Measurements from ENCODE around the gene SPATA12. TPM values are rescaled to one million over a fixed set of nuclear protein-coding genes. Genes with fewer than 3 reads are reported as not detected.
A peak's percentile ranks its signal among the peaks of the same experiment; 100 is the strongest.

SPATA12 gene
- total and polyA plus RNA-seq, 12 donors = not detected

DNA sequence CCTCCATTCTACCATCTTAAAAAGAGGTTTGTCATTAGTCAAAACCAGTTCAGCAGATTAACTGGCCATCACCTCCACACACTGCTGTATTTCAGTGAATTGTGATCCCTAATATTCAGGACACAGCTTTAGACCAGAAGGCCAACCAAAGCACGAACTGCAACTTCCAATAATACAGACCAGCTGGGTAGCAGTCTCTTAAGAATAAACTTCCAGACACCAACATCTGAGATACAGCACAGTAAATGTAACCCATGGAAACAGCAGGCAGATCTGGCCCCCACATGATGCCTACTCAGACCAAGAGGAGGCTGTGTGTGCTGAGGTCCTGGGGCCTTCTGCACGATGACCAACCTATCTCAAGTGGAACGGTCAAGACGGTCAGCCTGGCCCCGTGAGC, 34.9 kb downstream of the SPATA12 start:
- 91 to 92% methylated on average over 5 of the region's 5 CpGs for WGBS, 2 donors
- Histone ChIP-seq H3K4me3 (no peak overlapping the region), H3K9me3 (no peaks in the 10 kb centered on the region), H3K36me3 (peaks cover 0 to 40% (median 0%) of the 10 kb centered on the region in 9 donors), H3K4me1 (peaks cover 0 to 14% (median 3%) of the 10 kb centered on the region in 9 donors), H3K27me3 (no peaks in the 10 kb centered on the region), H3K27ac (no peak overlapping the region)
- DNase-seq (no peak), ATAC-seq (no peak)
- intact Hi-C loops (cut with DNase I) = loop anchor here in 4 of 10 donors (5.0 to 10.0 kb wide), 4 partner anchors 98 to 132 kb away; partner anchors contain the start of gene APPL1 (in 2 of the 4)
- TF ChIP-seq, protein P1, sequence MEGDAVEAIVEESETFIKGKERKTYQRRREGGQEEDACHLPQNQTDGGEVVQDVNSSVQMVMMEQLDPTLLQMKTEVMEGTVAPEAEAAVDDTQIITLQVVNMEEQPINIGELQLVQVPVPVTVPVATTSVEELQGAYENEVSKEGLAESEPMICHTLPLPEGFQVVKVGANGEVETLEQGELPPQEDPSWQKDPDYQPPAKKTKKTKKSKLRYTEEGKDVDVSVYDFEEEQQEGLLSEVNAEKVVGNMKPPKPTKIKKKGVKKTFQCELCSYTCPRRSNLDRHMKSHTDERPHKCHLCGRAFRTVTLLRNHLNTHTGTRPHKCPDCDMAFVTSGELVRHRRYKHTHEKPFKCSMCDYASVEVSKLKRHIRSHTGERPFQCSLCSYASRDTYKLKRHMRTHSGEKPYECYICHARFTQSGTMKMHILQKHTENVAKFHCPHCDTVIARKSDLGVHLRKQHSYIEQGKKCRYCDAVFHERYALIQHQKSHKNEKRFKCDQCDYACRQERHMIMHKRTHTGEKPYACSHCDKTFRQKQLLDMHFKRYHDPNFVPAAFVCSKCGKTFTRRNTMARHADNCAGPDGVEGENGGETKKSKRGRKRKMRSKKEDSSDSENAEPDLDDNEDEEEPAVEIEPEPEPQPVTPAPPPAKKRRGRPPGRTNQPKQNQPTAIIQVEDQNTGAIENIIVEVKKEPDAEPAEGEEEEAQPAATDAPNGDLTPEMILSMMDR (IDR thresholded peaks at IDR 0.05) = no peak

DNA sequence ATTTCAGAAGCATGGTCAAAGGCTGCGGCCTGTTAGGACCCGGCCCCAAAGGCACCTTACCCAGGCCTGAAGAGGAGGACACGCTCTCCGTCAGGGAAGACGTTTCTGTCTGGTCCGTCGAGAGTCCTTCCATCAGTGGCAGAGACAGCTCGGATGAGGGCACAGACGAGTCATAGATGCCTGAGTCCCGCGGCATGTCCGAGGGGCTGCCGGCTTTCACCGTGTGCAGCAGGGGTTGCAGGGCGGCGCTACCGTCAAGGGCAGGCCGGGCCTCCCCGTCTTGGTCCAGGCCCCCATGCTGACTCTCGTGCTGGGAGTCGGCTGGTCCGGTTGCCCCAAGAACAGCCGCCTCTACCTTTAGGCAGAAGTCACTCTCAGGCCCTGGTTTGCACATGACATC, 37.1 kb downstream of the SPATA12 start:
- Histone ChIP-seq H3K27ac (no peak overlapping the region), H3K36me3 (peaks cover 0 to 53% (median 0%) of the 10 kb centered on the region in 9 donors), H3K27me3 (no peaks in the 10 kb centered on the region), H3K4me3 (no peak overlapping the region), H3K9me3 (no peaks in the 10 kb centered on the region), H3K4me1 (peaks cover 0 to 11% (median 0%) of the 10 kb centered on the region in 9 donors)
- intact Hi-C loops (cut with DNase I) = loop anchor here in 4 of 10 donors (5.0 to 10.0 kb wide), 4 partner anchors 100 to 130 kb away; partner anchors contain the start of gene APPL1 (in 2 of the 4)
- 93 to 95% methylated on average over 23 of the region's 23 CpGs for WGBS, 2 donors
- TF ChIP-seq, protein P1 (IDR thresholded peaks at IDR 0.05) = no peak
- DNase-seq (no peak), ATAC-seq (no peak)

DNA sequence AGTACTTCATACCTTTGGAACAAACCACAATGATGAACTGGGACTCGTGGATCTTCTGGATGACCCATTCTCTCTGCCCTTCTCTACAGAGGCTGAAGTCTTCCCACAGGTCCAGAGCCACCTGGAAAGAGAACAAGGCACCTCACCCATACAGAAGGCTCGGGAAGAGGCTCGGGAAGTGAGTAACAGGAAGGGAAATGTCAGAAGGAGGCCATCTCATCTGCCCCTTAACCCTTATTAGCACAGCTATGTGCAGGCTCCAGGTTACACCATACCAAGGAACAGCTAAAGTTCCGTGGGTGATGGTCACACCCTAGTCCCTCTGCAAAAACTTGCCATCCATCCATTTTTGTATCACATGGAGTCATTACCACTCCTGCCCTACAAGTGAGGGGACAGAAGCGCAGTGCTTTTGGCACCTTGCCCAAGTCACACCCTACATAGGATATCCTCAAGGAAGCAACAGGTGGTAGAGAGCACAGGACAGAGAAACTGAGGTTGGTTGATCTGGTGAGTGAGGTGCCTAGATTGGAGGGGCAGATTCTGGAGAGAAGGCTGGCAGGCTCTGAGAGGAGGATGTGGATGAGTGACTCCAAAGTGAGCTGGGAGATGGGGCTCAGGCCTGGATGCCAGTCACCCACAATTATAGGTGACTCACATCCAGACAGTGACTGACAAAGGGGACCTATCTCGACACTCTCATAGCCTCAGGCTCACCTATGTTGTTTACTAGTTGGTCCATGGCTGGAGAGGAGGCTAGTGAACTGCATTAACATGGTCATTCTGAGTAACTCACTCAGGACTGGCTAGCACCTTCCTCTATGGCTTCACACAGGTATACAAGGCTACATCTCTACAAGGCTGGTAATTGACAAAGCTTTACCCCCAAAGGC, 38.2 kb downstream of the SPATA12 start:
- DNase-seq (no peak), ATAC-seq (no peak)
- Histone ChIP-seq H3K4me1 (peaks cover 0 to 9% (median 0%) of the 10 kb centered on the region in 9 donors), H3K9me3 (no peaks in the 10 kb centered on the region), H3K27me3 (no peaks in the 10 kb centered on the region), H3K27ac (no peak overlapping the region), H3K36me3 (peaks cover 0 to 64% (median 0%) of the 10 kb centered on the region in 9 donors), H3K4me3 (no peak overlapping the region)
- WGBS, 2 donors = 57 to 89% methylated on average over 6 of the region's 6 CpGs
- TF ChIP-seq, protein P1 (IDR thresholded peaks at IDR 0.05) = no peak
- intact Hi-C loops (cut with DNase I) = loop anchor here in 4 of 10 donors (5.0 to 10.0 kb wide), 4 partner anchors 101 to 129 kb away; partner anchors contain the start of gene APPL1 (in 2 of the 4)

DNA sequence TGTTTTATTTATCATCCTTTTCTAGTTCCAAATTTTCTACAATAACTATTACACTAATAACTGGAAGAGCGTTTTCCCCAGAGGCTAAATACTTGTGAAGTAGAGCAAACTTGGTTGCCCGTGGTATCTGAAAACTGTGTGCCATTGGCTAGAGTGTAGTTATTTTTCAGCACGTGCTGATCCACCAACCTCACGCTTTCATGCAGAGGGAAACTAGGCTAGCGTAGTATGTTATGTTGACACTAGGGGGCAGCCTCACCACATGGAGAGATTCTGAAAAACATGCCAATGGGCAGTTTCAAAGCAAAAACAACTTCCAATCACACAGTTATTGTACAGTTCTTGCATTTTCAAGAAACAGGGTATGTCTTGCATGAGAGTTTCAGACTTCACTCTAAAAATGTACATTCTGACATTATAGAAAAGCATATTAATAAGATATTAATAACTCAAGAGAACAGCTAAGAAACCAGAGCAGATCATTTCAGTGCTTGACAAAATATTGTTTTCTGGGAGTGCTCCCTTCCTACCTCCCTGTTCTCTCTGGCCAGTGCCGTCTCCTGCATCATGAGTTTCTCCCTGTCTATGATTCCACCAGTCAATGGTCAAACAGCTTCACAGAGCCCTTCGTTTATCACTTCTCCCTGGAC, 39.7 kb downstream of the SPATA12 start:
- no peaks in the 10 kb centered on the region for H3K9me3 ChIP-seq
- H3K36me3 ChIP-seq = peaks cover 0 to 77% (median 0%) of the 10 kb centered on the region in 9 donors
- DNase-seq (peak in 1 of 2 donors; percentile 72), ATAC-seq (peak in 7 of 8 donors; percentile 60 to 86 (median 76))
- WGBS, 2 donors = 11 to 15% methylated on average over 7 of the region's 7 CpGs
- H3K4me3 ChIP-seq = no peak overlapping the region
- intact Hi-C loops (cut with DNase I) = loop anchor here in 8 of 10 donors (2.0 to 10.0 kb wide), 7 partner anchors 62 to 125 kb away; partner anchors contain the start of genes IL17RD (in 3 of the 8) and APPL1 (in 1 of the 8)
- peaks cover 0 to 8% (median 0%) of the 10 kb centered on the region in 9 donors for H3K4me1 ChIP-seq
- TF ChIP-seq, protein P1 (IDR thresholded peaks at IDR 0.05) = peak; percentile 81 to 95 (median 91)
- no peaks in the 10 kb centered on the region for H3K27me3 ChIP-seq
- H3K27ac ChIP-seq = no peak overlapping the region

All from heart right ventricle (tissue), 16 donors.